ENCODE data around the gene PTK6.

DNA sequence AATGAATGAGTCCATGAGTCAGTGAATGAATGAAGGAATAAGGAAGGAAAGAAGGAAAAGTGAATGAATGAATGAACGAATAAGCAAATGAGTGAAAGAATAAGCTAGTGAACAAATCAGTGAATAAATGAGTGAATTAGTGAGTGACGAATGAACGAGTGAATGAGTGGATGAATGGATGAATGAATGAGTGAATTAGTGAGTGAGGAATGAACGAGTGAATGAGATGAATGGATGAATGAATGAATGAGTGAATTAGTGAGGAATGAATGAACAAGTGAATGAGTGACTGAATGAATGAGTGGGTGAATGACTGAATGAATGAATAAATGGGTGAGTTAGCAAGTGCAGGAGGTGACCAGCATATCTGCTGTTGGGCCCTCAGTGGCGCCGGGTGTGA, 6.6 kb upstream of the PTK6 start:
- TF ChIP-seq, protein P1, sequence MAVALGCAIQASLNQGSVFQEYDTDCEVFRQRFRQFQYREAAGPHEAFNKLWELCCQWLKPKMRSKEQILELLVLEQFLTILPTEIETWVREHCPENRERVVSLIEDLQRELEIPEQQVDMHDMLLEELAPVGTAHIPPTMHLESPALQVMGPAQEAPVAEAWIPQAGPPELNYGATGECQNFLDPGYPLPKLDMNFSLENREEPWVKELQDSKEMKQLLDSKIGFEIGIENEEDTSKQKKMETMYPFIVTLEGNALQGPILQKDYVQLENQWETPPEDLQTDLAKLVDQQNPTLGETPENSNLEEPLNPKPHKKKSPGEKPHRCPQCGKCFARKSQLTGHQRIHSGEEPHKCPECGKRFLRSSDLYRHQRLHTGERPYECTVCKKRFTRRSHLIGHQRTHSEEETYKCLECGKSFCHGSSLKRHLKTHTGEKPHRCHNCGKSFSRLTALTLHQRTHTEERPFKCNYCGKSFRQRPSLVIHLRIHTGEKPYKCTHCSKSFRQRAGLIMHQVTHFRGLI (tag by site-specific recombination; IDR thresholded peaks at IDR 0.05) = no peak
- TF ChIP-seq CTCF (tag by site-specific recombination; IDR thresholded peaks at IDR 0.05) (no peak), ZNF23 (tag by site-specific recombination; IDR thresholded peaks at IDR 0.05; ENCODE audit: borderline replicate concordance) (no peak), ZNF837 (tag by site-specific recombination; IDR thresholded peaks at IDR 0.05) (no peak), GLIS1 (tag by site-specific recombination; IDR thresholded peaks at IDR 0.05) (no peak), ZNF558 (tag by site-specific recombination; IDR thresholded peaks at IDR 0.05) (no peak)
- TF ChIP-seq, protein P2, sequence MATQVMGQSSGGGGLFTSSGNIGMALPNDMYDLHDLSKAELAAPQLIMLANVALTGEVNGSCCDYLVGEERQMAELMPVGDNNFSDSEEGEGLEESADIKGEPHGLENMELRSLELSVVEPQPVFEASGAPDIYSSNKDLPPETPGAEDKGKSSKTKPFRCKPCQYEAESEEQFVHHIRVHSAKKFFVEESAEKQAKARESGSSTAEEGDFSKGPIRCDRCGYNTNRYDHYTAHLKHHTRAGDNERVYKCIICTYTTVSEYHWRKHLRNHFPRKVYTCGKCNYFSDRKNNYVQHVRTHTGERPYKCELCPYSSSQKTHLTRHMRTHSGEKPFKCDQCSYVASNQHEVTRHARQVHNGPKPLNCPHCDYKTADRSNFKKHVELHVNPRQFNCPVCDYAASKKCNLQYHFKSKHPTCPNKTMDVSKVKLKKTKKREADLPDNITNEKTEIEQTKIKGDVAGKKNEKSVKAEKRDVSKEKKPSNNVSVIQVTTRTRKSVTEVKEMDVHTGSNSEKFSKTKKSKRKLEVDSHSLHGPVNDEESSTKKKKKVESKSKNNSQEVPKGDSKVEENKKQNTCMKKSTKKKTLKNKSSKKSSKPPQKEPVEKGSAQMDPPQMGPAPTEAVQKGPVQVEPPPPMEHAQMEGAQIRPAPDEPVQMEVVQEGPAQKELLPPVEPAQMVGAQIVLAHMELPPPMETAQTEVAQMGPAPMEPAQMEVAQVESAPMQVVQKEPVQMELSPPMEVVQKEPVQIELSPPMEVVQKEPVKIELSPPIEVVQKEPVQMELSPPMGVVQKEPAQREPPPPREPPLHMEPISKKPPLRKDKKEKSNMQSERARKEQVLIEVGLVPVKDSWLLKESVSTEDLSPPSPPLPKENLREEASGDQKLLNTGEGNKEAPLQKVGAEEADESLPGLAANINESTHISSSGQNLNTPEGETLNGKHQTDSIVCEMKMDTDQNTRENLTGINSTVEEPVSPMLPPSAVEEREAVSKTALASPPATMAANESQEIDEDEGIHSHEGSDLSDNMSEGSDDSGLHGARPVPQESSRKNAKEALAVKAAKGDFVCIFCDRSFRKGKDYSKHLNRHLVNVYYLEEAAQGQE (tag by site-specific recombination; IDR thresholded peaks at IDR 0.05) = no peak
- TF ChIP-seq, protein P3, sequence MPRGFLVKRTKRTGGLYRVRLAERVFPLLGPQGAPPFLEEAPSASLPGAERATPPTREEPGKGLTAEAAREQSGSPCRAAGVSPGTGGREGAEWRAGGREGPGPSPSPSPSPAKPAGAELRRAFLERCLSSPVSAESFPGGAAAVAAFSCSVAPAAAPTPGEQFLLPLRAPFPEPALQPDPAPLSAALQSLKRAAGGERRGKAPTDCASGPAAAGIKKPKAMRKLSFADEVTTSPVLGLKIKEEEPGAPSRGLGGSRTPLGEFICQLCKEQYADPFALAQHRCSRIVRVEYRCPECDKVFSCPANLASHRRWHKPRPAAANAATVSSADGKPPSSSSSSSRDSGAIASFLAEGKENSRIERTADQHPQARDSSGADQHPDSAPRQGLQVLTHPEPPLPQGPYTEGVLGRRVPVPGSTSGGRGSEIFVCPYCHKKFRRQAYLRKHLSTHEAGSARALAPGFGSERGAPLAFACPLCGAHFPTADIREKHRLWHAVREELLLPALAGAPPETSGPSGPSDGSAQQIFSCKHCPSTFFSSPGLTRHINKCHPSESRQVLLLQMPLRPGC (tag by site-specific recombination; IDR thresholded peaks at IDR 0.05) = no peak

Data from HEK293 (cell line).